RPMI8226 (cell line): Measurements from ENCODE around the gene SYCE1L.
A peak's percentile ranks its signal among the peaks of the same experiment; 100 is the strongest.
"Not testable (repeated sequence)": the region's sequence is repeated elsewhere in the genome, so short reads cannot be mapped to it uniquely, and the experiment has no call there.

Experiments
- DNase-seq: peaks from one replicate; pipeline ENCODE4 v3.0.0-alpha.2; 2015

SYCE1L gene

DNA sequence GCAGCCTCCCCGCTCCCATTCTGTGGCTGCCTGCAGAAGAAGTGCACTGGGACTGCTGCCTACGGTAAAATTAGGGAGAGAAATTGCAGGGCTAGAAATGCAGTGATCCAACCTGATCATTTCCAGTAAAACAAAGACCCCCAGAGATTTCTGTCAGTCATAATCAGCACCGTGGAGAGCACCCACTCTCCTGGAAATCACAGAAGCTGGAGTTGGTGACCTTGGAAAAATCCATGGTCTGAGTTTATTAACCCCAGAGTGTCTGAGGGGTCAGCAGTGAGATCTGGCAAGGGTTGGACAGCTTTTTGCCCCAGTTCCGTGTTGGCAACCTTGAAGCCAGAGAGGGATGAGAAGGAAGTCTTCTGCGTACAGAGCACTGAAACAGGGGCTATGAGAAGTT is 7.8 kb downstream of the SYCE1L start:
- DNase-seq: no peak

DNA sequence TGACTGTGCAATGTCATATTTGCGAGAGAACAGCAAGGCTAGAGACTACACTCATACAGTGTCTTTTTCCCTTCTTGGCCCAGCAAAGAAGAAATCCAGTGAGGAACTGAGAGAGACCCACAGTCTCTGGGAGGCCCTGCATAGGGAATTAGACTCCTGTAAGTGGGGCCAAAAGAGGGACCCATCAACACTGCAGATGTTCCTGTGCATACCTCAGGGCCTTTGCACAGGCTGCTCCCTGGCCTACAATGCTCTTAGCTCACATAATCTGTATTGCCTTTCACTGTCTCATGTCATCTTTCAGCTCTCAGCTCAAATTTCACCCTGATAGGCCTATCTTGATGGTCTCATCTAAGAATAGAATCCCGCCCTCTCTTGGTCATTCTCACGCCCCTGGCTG is 9.2 kb downstream of the SYCE1L start:
- no peak for DNase-seq

- DNase-seq: peak; percentile 72
Measured at GRCh38 chr16:77211880-77212740, 12.9 kb downstream of the SYCE1L start.

DNA sequence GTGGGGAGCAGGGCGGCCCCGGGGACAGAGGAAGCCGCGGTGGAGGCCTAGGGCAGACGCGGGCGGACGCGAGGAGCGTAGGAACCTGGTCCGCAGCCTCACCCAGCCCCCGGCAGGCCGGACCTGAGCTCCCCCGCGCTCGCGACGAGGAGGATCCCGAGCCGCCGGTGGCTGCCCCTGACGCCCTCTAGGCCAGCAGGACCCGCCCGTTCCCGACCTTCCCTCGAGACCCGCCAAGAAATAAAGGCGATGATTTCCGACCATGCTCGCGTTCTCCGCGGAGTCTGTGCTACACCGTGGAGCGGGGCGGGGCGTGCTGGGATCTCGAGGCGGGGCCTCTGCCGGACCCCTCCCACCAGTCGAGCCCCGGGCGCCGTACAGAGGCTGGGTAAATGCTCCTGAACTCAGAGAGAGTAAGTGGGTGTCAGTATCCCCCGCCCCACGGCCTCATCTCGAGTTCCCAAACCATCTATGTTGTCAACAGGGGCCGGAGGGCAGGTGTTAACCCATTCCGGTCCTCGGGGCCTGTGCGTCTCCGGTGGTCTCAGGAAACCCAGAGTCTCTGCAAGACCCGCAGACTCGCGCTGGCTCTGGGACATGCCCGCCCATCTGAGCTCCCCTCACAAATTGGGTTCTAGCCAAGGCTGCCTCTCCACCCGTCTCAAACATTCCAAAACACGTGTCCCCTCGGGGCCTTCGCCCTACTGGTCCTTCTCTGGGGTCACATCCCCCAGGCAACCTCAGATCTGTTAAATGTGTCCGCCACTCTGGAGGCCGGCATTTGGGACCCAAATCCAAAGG is 13.7 kb downstream of the SYCE1L start:
- DNase-seq: peak; percentile 44

DNA sequence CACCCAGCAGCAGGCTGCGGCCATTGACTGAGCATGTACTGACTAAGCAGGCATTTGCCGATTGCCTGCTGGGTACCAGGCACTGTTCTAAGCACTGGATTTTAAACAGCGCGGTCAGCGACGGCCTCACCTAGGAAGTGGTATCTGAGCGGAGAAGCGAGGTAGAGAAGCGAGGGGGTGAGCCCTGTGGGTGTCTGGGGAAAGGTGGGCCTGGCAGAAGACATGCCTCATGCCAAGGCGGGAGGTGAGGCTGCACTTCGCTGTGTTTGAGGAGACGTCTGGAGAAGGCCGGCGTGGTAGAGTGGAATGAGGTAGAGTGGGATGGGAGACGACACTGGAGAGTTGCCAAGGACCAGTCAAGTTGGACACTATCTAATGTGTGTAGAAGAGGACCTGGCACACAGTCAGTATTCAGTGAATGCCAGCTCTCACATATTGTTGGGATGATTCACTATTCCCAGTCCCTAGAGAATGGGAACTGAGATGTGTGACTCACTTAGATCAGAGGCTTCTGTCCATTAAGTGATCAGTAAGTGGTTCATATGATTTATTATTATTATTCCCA is 14.4 kb downstream of the SYCE1L start:
- DNase-seq: no peak

DNA sequence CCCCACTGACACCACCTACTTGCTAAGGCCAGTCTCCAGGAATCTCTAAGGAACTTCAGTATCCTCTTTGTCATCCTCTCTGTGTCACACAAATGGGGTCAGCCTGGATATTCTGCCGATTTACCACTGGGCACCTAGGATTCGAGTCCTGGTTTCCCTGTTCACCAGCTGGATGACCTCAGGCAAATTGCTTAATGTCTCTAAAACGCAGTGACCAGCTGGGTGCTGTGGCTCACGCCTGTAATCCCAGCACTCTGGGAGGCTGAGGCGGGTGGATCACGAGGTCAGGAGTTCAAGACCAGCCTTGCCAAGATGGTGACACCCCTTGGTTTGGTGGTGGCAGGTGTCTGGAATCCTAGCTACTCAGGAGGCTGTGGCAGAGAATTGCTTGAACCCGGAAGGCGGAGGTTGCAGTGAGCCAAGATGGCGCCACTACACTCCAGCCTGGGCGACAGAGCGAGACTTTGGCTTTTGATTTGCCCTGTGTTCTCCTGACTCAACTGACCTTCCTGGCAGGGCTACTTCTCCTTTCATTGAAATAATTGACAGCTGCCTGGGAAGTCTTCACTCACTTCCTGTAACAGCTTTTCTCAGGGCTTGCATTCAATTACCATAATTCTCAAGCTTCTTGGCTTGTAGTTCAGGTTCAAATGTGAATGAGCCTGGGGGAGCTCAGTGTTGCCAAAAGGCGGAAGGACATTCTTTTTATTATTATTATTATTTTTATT is 15.4 kb downstream of the SYCE1L start:
- no peak for DNase-seq

DNA sequence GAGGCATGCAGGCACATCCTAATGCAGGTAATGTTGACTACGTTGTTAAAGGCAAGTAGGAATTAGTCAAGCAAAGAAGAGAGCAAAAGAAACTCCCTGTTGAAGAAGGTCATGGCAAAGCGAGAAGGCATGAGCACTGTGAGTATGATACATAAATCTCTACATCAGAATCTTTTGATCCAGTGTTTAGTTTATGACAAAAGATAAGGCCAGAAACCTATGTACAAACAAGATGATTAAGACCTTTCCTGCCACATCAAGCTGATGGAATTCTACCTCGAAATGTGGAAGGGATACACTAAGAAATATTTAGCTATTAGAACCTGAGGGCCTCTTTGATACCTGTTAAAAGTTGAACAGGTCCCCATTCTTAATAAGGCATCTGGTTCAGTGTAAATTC is 20.2 kb downstream of the SYCE1L start:
- no peak for DNase-seq

DNA sequence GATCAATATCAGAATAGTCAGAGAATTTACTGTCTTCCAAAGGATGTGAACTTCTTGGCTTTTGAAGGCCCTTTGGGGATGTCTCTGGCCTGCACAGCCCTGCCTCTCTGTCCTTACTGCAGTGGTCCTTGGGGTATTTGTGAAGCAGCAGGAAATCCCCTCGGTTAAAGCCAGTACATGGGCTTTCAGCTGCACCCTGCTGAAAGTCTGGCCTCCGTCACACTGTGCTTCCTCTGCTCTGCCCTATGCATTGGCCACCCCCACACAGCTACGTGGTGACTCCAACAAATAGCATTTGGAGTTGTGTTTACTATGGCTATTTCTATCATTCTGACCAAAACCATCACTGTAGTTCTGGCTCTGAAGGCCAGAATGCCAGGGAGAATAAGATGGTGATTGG is 21.2 kb downstream of the SYCE1L start:
- DNase-seq: no peak

DNA sequence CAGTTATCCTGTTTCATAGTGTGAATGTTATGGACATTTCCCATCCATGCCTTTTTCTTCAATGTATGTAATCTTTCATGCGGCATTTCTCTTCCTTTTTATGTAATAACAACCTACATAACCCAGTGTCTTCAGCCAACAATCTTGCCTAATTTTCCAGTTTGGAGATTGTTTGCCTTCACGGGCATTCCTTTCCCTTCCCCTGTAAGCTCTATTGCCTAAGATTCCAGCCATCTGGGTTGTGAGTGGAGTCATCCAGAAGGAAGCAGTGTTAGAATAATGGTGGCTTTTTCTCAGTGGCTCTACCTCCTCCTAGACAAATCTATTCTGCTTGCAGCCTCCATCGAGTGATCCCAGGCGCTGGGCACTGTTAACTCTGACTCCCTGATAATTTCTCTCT is 22.3 kb downstream of the SYCE1L start:
- DNase-seq: no peak

- DNase-seq: peak; percentile 65
Measured at GRCh38 chr16:77223184-77223583, 24.0 kb downstream of the SYCE1L start.

DNA sequence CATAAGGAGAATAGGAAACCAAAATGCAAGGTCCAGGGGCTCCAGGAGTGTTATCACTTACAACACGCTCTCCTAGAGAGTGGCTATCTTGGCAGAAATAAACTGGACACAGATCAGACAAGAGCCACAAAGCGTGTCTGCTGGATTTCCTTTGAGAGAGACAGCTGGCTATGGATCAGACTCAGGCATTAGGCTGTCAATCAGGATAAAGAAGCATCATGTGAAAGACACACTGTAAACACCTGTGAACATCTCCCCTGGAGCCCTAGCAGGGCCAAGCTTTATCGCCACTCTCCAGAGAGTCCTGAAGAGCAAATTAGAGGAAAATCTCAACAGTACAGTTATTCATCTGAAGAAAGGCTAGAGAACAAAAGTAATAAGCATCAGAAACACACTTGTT is 26.0 kb downstream of the SYCE1L start:
- no peak for DNase-seq

DNA sequence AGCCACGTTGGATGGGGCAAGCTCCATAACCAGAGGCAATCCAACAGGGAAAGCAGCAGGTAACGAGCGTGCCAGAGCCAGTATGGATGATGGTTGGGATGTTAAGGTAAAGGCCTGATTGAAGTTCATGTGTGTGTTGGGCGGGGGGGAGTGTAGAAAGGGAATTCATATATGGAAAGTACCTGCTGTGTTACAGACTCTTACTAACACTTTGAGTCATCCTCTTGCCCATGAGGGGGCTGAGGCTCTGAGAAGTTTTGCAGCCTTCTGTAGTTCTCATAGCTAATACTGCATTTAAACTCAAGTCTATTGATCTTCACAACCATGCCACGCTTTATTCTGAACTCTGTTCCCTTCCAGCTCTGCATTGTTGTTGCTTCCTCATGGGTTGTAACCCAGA is 28.5 kb downstream of the SYCE1L start:
- no peak for DNase-seq

- no peak for DNase-seq
Measured at GRCh38 chr16:77231047-77231446, 31.8 kb downstream of the SYCE1L start.

DNA sequence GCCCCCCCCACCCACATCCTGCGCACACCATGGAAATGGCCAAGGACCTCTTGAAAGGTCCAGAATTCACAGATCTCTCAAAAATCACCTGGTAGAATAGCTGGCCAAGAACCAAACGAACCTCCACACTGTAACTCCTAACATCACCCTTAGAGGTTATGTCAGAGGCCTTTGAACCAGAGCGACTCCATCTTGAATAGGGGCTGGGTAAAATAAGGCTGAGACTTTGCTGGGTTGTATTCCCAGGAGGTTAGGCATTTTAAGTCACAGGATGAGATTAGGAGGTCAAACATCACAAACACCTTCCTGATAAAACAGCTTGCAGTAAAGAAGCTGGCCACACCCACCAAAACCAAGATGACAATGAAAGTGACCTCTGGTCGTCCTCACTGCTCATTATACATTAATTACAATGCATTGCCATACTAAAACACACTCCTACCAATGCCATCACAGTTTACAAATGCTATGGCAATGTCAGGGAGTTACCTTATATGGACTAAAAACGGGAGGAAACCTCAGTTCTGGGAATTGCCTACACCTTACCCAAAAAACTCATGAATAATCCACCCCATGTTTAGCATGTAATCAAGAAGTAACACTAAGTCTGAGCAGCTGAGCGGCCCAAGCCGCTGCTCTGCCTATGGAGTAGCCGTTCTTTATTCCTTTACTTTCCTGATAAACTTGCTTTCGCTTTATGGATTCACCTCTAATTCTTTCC is 34.8 kb downstream of the SYCE1L start:
- no peak for DNase-seq

- DNase-seq: no peak
Measured at GRCh38 chr16:77234611-77235010, 35.4 kb downstream of the SYCE1L start.

DNA sequence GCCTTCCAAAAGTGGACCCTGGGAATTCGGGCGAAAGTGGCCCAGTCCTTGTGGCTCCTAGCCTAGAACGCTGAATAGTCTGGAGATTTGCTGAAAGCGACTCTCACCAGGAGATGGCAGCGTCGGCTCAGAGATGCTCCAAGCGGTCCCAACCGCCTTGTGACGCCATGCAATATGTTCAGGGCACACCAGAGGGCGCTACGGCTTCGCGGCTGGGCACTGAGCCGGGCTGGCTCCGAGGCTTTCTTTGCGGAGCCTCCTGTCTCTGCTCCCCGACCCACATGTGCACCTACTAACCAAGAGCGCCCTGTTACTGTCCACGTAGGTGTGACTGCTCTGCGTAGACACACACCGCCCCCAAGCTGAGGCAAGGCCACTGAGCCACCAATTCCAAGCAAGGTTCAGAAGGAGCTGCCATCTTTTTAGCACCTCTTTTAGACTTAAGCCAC is 36.9 kb downstream of the SYCE1L start:
- DNase-seq: peak; percentile 91

DNA sequence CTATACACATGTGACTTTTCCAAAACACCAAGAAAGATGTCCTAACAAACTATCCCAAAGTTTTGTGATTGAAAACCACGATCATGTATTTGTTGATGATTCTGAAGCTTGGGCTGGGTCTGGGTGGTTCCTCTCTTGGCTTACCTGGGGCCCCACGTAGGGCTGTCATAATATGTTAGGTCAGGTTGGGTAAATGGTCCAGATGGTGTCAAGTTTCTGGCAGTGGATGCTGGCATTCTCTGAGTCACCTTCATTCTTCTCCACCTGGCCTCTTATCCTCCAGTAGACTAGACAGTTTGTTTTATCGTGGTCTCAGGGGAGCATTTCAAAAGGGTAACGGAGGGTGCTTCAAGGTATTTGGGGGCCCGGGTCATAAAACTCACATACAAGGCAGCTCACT is 39.4 kb downstream of the SYCE1L start:
- no peak for DNase-seq

- DNase-seq: not testable (repeated sequence)
Measured at GRCh38 chr16:77242471-77242870, 43.3 kb downstream of the SYCE1L start.

DNA sequence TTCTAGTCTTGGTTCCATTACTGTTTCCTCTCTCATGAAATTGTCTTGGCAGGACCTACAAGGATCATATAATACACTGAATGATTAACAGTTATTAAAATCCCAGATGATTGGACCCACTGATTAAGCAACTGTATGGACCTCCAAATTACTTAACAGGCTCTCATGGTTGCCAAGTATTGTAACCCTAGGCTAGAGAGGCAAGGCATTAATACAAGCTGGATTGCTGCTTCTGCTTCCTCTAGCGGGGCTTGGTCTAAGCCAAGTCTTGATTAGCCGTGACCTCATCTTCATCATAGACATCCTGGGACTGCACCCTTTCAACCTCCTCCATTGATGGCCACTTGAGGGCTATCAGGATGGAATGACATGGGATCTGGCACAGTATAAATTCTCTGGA is 46.9 kb downstream of the SYCE1L start:
- no peak for DNase-seq

DNA sequence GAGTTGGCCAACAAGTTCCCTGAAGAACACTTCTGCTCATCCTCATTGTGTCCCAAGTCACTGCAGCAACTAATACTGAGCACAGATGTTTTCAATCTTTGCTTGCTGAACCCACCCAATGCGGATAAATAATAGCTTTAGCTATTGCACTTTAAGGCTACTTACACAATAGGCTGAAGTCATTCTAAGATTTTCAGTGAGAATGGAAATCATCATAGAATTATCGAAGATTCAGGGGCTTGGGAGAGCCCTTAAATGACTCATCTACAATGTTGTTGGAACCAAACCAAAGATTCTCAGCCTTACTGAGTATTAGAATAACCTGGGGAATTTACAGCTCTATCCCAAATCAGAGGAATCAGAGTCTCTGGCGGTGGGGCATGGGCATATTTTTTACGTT is 51.2 kb downstream of the SYCE1L start:
- no peak for DNase-seq
